Measurements from ENCODE around the gene POLDIP2.

POLDIP2 gene

GRCh38 chr17:28315846-28316705, 41.3 kb downstream of the POLDIP2 start:
- no peak for DNase-seq

GRCh38 chr17:28313841-28314240, 43.5 kb downstream of the POLDIP2 start:
- DNase-seq: no peak

- DNase-seq: no peak
These were observed 50.3 kb downstream of the POLDIP2 start for GRCh38 chr17:28306954-28307401.

- no peak for DNase-seq
These were observed 58.9 kb downstream of the POLDIP2 start for GRCh38 chr17:28298449-28298848.

Data from T-helper 9 cell (primary cell).